HepG2 (cell line): ENCODE results near the gene RNF13. TPM values are rescaled to one million over a fixed set of nuclear protein-coding genes. Genes with fewer than 3 reads are reported as not detected.

ENCODE experiments used
- ATF1 ChIP-seq: IDR thresholded peaks from 2 replicates; pipeline ENCODE4 v1.6.1; 2016; ENCODE audit warnings: mild to moderate bottlenecking, control low read depth
- ATF6 ChIP-seq: sonication (generic); formaldehyde crosslinking; conservative IDR thresholded peaks from 2 replicates; pipeline ENCODE4 v1.4.0; 2020; ENCODE audit warnings: missing genetic modification reagents
- CERS6 ChIP-seq: sonication (generic); formaldehyde crosslinking; IDR thresholded peaks from 2 replicates; pipeline ENCODE4 v1.5.0; 2020; ENCODE audit warnings: missing genetic modification reagents
- CSRNP1 ChIP-seq: sonication (generic); formaldehyde crosslinking; IDR thresholded peaks from 2 replicates; pipeline ENCODE4 v1.8.1; 2023; ENCODE audit warnings: mild to moderate bottlenecking, missing genetic modification reagents
- E2F5 ChIP-seq: sonication (generic); formaldehyde crosslinking; conservative IDR thresholded peaks from 2 replicates; pipeline ENCODE4 v1.4.0; 2020; ENCODE audit warnings: missing genetic modification reagents
- HNRNPH1 ChIP-seq: fragments of 200-400 bp; formaldehyde crosslinking; optimal IDR thresholded peaks from 2 replicates; pipeline ENCODE3; 2017; ENCODE audit warnings: mild to moderate bottlenecking, low read depth, low read length
- HNRNPK ChIP-seq: fragments of 200-400 bp; formaldehyde crosslinking; IDR thresholded peaks from 2 replicates; pipeline ENCODE4 v1.6.1; 2018; ENCODE audit warnings: low read length, low read depth, moderate library complexity, mild to moderate bottlenecking; ENCODE audit not compliant: poor library complexity, severe bottlenecking
- KLF12 ChIP-seq: sonication (generic); formaldehyde crosslinking; IDR thresholded peaks from 2 replicates; pipeline ENCODE4 v1.4.0; 2020; ENCODE audit warnings: missing genetic modification reagents, borderline replicate concordance
- MAX ChIP-seq: IDR thresholded peaks from 2 replicates; pipeline ENCODE4 v1.6.1; 2012; ENCODE audit warnings: inconsistent platforms
- MAZ ChIP-seq, 2 experiments: sonication (generic) in 1 of 2; formaldehyde crosslinking in 1 of 2; IDR thresholded peaks; 2 replicates each; pipeline versions ENCODE4 v1.5.0 to v1.6.1; 2012 to 2020; ENCODE audit warnings: low read depth in 2 of 2, mild to moderate bottlenecking in 2 of 2, borderline replicate concordance in 1 of 2, improper control_type of control experiment in 1 of 2, low read length in 1 of 2, missing genetic modification reagents in 1 of 2, moderate library complexity in 1 of 2
- MYNN ChIP-seq: sonication (generic); formaldehyde crosslinking; IDR thresholded peaks from 2 replicates; pipeline ENCODE4 v1.4.0; 2020; ENCODE audit warnings: mild to moderate bottlenecking, low read depth, missing genetic modification reagents
- NFATC3 ChIP-seq: sonication (generic); formaldehyde crosslinking; IDR thresholded peaks from 2 replicates; pipeline ENCODE4 v1.5.1; 2020; ENCODE audit warnings: mild to moderate bottlenecking, missing genetic modification reagents
- NFKBIZ ChIP-seq: IDR thresholded peaks from 2 replicates; pipeline ENCODE4 v1.6.1; 2018; ENCODE audit warnings: missing genetic modification reagents, missing compliant biosample characterization
- RFXANK ChIP-seq: IDR thresholded peaks from 2 replicates; pipeline ENCODE4 v1.6.1; 2016
- SMAD3 ChIP-seq: sonication (generic); formaldehyde crosslinking; IDR thresholded peaks from 2 replicates; pipeline ENCODE4 v1.4.0; 2020; ENCODE audit warnings: missing genetic modification reagents
- SMC3 ChIP-seq: IDR thresholded peaks from 2 replicates; pipeline ENCODE4 v1.6.1; 2011; ENCODE audit warnings: low read length, improper control_type of control experiment
- SNAI1 ChIP-seq: sonication (generic); formaldehyde crosslinking; IDR thresholded peaks from 2 replicates; pipeline ENCODE4 v1.5.0; 2020; ENCODE audit warnings: mild to moderate bottlenecking, missing genetic modification reagents, borderline replicate concordance
- STAG1 ChIP-seq: sonication (generic); formaldehyde crosslinking; IDR thresholded peaks from 2 replicates; pipeline ENCODE4 v1.4.0; 2020; ENCODE audit warnings: missing genetic modification reagents
- ZBTB43 ChIP-seq: sonication (generic); formaldehyde crosslinking; conservative IDR thresholded peaks from 2 replicates; pipeline ENCODE4 v1.4.0; 2020; ENCODE audit warnings: missing genetic modification reagents
- ZIK1 ChIP-seq: sonication (generic); formaldehyde crosslinking; IDR thresholded peaks from 2 replicates; pipeline ENCODE4 v1.5.0; 2020; ENCODE audit warnings: mild to moderate bottlenecking, low read depth, missing genetic modification reagents, borderline replicate concordance
- ZNF17 ChIP-seq: sonication (generic); formaldehyde crosslinking; IDR thresholded peaks from 2 replicates; pipeline ENCODE4 v1.5.0; 2020; ENCODE audit warnings: mild to moderate bottlenecking, missing genetic modification reagents
- ZNF205 ChIP-seq: IDR thresholded peaks from 2 replicates; pipeline ENCODE4 v1.6.1; 2018; ENCODE audit warnings: missing biosample characterization, missing genetic modification reagents
- ZNF792 ChIP-seq: IDR thresholded peaks from 2 replicates; pipeline ENCODE4 v1.6.1; 2016
- polyA plus RNA-seq, 8 experiments: library from polyadenylated mRNA; depleted of rRNA in 3 of 8; stranded (reverse) in 7 of 8; unstranded in 1 of 8; fragments of >200 nt; fragmentation: Illumina TruSeq in 4 of 8; extraction: Trizol in 4 of 8; gene quantifications; 2 replicates each; pipeline versions ENCODE4 v1.2.1 to v1.2.3, GENCODE V29; 2011 to 2016; ENCODE audit warnings: low read depth in 4 of 8, missing spikeins in 1 of 8, mixed read lengths in 1 of 8; ENCODE audit not compliant: insufficient read depth in 1 of 8
- total RNA-seq, 5 experiments: library from RNA; depleted of rRNA; stranded (reverse); fragments of >200 nt; fragmentation: Illumina TruSeq; extraction: Trizol; gene quantifications; 2 replicates each; pipeline ENCODE4 v1.2.3, GENCODE V29; 2016; ENCODE audit warnings: low read depth in 1 of 5

RNF13 gene
- total and polyA plus RNA-seq, 2 of the 13 experiments (the other 11 are each of a cell fraction or from before 2014, with no cell fraction given), result 39.8 to 46.0 TPM

- TF ChIP-seq NFATC3 (CRISPR knock-in tag) (no peak), SMAD3 (CRISPR knock-in tag) (no peak), CSRNP1 (no peak; the same call in 1 of the 2 replicates), STAG1 (CRISPR knock-in tag) (no peak), CERS6 (CRISPR knock-in tag) (no peak), ZIK1 (CRISPR knock-in tag) (no peak), ATF6 (0 out of 2 replicates have a peak, but pooled peaks have one; percentile 28), ATF1 (CRISPR knock-in tag) (no peak), ZNF17 (no peak), MAX (peak; percentile 99), HNRNPK (peak; percentile 81), HNRNPH1 (no peak), MYNN (no peak), RFXANK (CRISPR knock-in tag) (no peak), SMC3 (no peak), KLF12 (CRISPR knock-in tag) (peak; percentile 30), ZBTB43 (peak; percentile 78), E2F5 (CRISPR knock-in tag) (0 out of 2 replicates have a peak, but pooled peaks have one; percentile 33), SNAI1 (CRISPR knock-in tag) (no peak), ZNF205 (no peak), ZNF792 (CRISPR knock-in tag) (peak; percentile 14; the same call in 1 of the 2 replicates), NFKBIZ (CRISPR knock-in tag) (no peak; the same call in 1 of the 2 replicates), MAZ (IDR thresholded peaks at IDR 0.05; ENCODE audit: borderline replicate concordance, low read depth, low read length) (peak; percentile 63; the same call in 1 of the 2 replicates), MAZ (CRISPR knock-in tag; IDR thresholded peaks at IDR 0.05; ENCODE audit: low read depth) (peak; percentile 90)
Observed at GRCh38 chr3:149970716-149971402, 157.8 kb downstream of the RNF13 start, which contains the start of gene PFN2 (continued).
